HCT116 (cell line): ENCODE data around the gene P4HB. TPM values are rescaled to one million over a fixed set of nuclear protein-coding genes. Genes with fewer than 3 reads are reported as not detected.

Experiments
- ATAC-seq: fragments of 200-7000 bp; cut with Tn5 transposase; 2 replicates; pipeline ENCODE4 v1.9.1; 2020; ENCODE audit warnings: mild to moderate bottlenecking, moderate library complexity
- BruUV-seq: library from RNA; stranded (reverse); fragments of 400-500 nt; replicated peaks from 2 replicates; lab custom pipeline; 2021; lab: Mats Ljungman, UMichigan
- CTCF ChIA-PET: fragments of 300-600 bp; sonication (Branson Sonifier 250); formaldehyde crosslinking; loops from one replicate; lab custom pipeline; 2021; ENCODE audit warnings: antibody characterized with exemption; lab: Charles Lee
- POLR2A ChIA-PET: fragments of 300-600, 350-600 bp; sonication (Branson Sonifier 250); formaldehyde crosslinking; loops from one replicate; lab custom pipeline; 2021; ENCODE audit warnings: antibody characterized with exemption; lab: Charles Lee
- RAD21 ChIA-PET, 2 experiments: fragments of 300-600 bp; sonication (Branson Sonifier 250); formaldehyde crosslinking; loops; one replicate each; lab custom pipeline; 2023; ENCODE audit warnings: low total read pairs in 2 of 2; ENCODE audit not compliant: uncharacterized antibody in 2 of 2, unreplicated experiment in 2 of 2, low non-redundant PET in 1 of 2; lab: Charles Lee
- DNase-seq: peaks from one replicate; pipeline ENCODE4 v3.0.0-alpha.2; 2010; ENCODE audit warnings: low read depth, low spot score
- H2AFZ ChIP-seq: fragments of 200-600 bp; shearing (Covaris generic), sonication (generic); 2 replicates; pipeline ENCODE4 v1.6.1; 2017; ENCODE audit warnings: low read depth, mixed run types, mixed read lengths, antibody characterized with exemption, low read length; ENCODE audit not compliant: poor library complexity, severe bottlenecking
- H3K27ac ChIP-seq: 2 replicates; pipeline ENCODE4 v1.5.1; 2012; ENCODE audit warnings: low read depth, low read length
- H3K27me3 ChIP-seq: fragments of 200-600 bp; sonication (generic); 2 replicates; pipeline ENCODE4 v1.6.1; 2016; ENCODE audit warnings: mixed run types, low read length, mixed read lengths; ENCODE audit not compliant: insufficient read depth
- H3K36me3 ChIP-seq, 2 experiments: fragments of 200-500 bp in 1 of 2; fragments of 200-600 bp in 1 of 2; sonication (Bioruptor generic) in 1 of 2; sonication (generic) in 1 of 2; 2 replicates each; pipeline versions ENCODE4 v1.5.1 to v1.6.1; 2014 to 2016; ENCODE audit warnings: low read length in 2 of 2, inconsistent platforms in 1 of 2, mixed read lengths in 1 of 2, mixed run types in 1 of 2; ENCODE audit not compliant: insufficient read depth in 2 of 2, control insufficient read depth in 1 of 2
- H3K4me1 ChIP-seq, 2 experiments: fragments of 200-600 bp in 1 of 2; sonication (generic) in 1 of 2; 2 replicates each; pipeline versions ENCODE4 v1.5.1 to v1.6.1; 2012 to 2017; ENCODE audit warnings: low read length in 2 of 2, inconsistent platforms in 1 of 2, mild to moderate bottlenecking in 1 of 2, mixed read lengths in 1 of 2, mixed run types in 1 of 2, moderate library complexity in 1 of 2; ENCODE audit not compliant: insufficient read depth in 2 of 2, control insufficient read depth in 1 of 2
- H3K4me2 ChIP-seq: fragments of 200-600 bp; sonication (generic); 2 replicates; pipeline ENCODE4 v1.6.1; 2017; ENCODE audit warnings: mixed run types, low read length, mixed read lengths
- H3K4me3 ChIP-seq, 2 experiments: fragments of 200-600 bp in 1 of 2; sonication (generic) in 1 of 2; replicated peaks in 1 of 2; 2 replicates each; pipeline ENCODE4 v1.5.1; 2011 to 2016; ENCODE audit warnings: low read length in 2 of 2, control low read depth in 1 of 2, low read depth in 1 of 2, mild to moderate bottlenecking in 1 of 2, mixed read lengths in 1 of 2, mixed run types in 1 of 2
- H3K79me2 ChIP-seq: fragments of 200-600 bp; sonication (generic); 2 replicates; pipeline ENCODE4 v1.6.1; 2017; ENCODE audit warnings: mild to moderate bottlenecking, mixed run types, low read length, moderate library complexity, mixed read lengths; ENCODE audit not compliant: insufficient read depth
- H3K9ac ChIP-seq: fragments of 200-600 bp; sonication (generic); 2 replicates; pipeline ENCODE4 v1.6.1; 2016; ENCODE audit warnings: low read length, mixed read lengths
- H3K9me2 ChIP-seq: fragments of 200-600 bp; sonication (generic), shearing (Covaris generic); 2 replicates; pipeline ENCODE4 v1.6.1; 2017; ENCODE audit warnings: mixed run types, mild to moderate bottlenecking, moderate library complexity; ENCODE audit not compliant: insufficient read depth
- H3K9me3 ChIP-seq, 2 experiments: fragments of 200-500 bp in 1 of 2; fragments of 200-600 bp in 1 of 2; sonication (Bioruptor generic) in 1 of 2; sonication (generic) in 1 of 2; 2 replicates each; pipeline ENCODE4 v1.6.1; 2014 to 2017; ENCODE audit warnings: low read length in 2 of 2, mixed read lengths in 2 of 2, inconsistent platforms in 1 of 2, low read depth in 1 of 2, mild to moderate bottlenecking in 1 of 2, mixed run types in 1 of 2, moderate library complexity in 1 of 2; ENCODE audit not compliant: control insufficient read depth in 1 of 2, insufficient read depth in 1 of 2
- H4K20me1 ChIP-seq: fragments of 200-600 bp; sonication (generic), shearing (Covaris generic); 2 replicates; pipeline ENCODE4 v1.6.1; 2017; ENCODE audit warnings: mixed run types, mild to moderate bottlenecking, moderate library complexity; ENCODE audit not compliant: insufficient read depth
- ATF3 ChIP-seq: IDR thresholded peaks from 2 replicates; pipeline ENCODE4 v1.6.1; 2012
- CBX3 ChIP-seq: IDR thresholded peaks from 2 replicates; pipeline ENCODE4 v1.6.1; 2012; ENCODE audit warnings: low read depth
- EGR1 ChIP-seq: IDR thresholded peaks from 2 replicates; pipeline ENCODE4 v1.6.1; 2012; ENCODE audit warnings: low read depth
- POLR2AphosphoS5 ChIP-seq: IDR thresholded peaks from 2 replicates; pipeline ENCODE4 v1.6.1; 2011; ENCODE audit warnings: mild to moderate bottlenecking, low read depth, low read length, moderate library complexity
- REST ChIP-seq: IDR thresholded peaks from 2 replicates; pipeline ENCODE4 v1.6.1; 2012; ENCODE audit warnings: low read depth
- SIN3A ChIP-seq: IDR thresholded peaks from 2 replicates; pipeline ENCODE4 v1.6.1; 2012; ENCODE audit warnings: low read depth
- SP1 ChIP-seq: IDR thresholded peaks from 2 replicates; pipeline ENCODE4 v1.6.1; 2012; ENCODE audit warnings: low read depth
- ZBTB33 ChIP-seq: IDR thresholded peaks from 2 replicates; pipeline ENCODE4 v1.6.1; 2011; ENCODE audit warnings: mild to moderate bottlenecking, low read length, moderate library complexity; ENCODE audit not compliant: insufficient replicate concordance; ENCODE audit errors: extremely low read depth
- ZNF274 ChIP-seq: fragments of 200-500 bp; sonication (Bioruptor generic); IDR thresholded peaks from 2 replicates; pipeline ENCODE4 v1.6.1; 2014; ENCODE audit warnings: mild to moderate bottlenecking, low read depth, low read length, inconsistent platforms
- intact Hi-C: fragments of 100-400 bp; cut with micrococcal nuclease; formaldehyde crosslinking; loops from 2 replicates; pipeline ENCODE4 v1.10.0; 2022
- total RNA-seq: library from RNA; stranded (reverse); gene quantifications from one replicate; pipeline ENCODE4 v1.2.1, GENCODE V29; 2021; ENCODE audit not compliant: unreplicated experiment

The P4HB gene
- total RNA-seq, 1 experiment from 2014 or later: 1,043 TPM

- Histone ChIP-seq H3K27me3 (no peaks in the 10 kb centered on the region), H3K9ac (no peak overlapping the region), H3K79me2 (peaks cover 70% of the 10 kb centered on the region), H4K20me1 (peaks cover 1% of the 10 kb centered on the region; the same call in 1 of the 2 replicates), H3K9me3 (no peaks in the 10 kb centered on the region), H3K9me2 (no peaks in the 10 kb centered on the region), H2AFZ (no peak overlapping the region), H3K4me2 (no peak overlapping the region), H3K36me3 (peaks cover 63 to 68% of the 10 kb centered on the region in 2 experiments), H3K4me3 (no peak overlapping the region), H3K27ac (no peak overlapping the region)
- no TSS peak for BruUV-seq
- ChIA-PET RAD21 (no interaction called here), CTCF (interaction anchor here (0.7 kb wide), 1 partner anchor 30 kb away, joined by 3 read pairs; no protein-coding TSS in a partner anchor), POLR2A (interaction anchor here (1.2 to 1.6 kb wide), 2 partner anchors 9 to 11 kb away, joined by 3 read pairs; no protein-coding TSS in a partner anchor)
- intact Hi-C loops: no loop called here
- ATAC-seq: no peak
- DNase-seq: no peak
- TF ChIP-seq REST (no peak), SIN3A (no peak), EGR1 (no peak), CBX3 (no peak), ZNF274 (no peak), ZBTB33 (no peak), POLR2AphosphoS5 (no peak), SP1 (no peak), ATF3 (no peak)
- TF ChIP-seq, all 23 proteins: peak for 0
- H3K4me1 ChIP-seq: no peaks in the 10 kb centered on the region; a peak in 1 of 4 replicates
Observed at GRCh38 chr17:81852237-81852636, 8.1 kb downstream of the P4HB start.
